A549 (cell line): Measurements from ENCODE around the gene ALDH1A3. TPM values are rescaled to one million over a fixed set of nuclear protein-coding genes. Genes with fewer than 3 reads are reported as not detected.

Experiments
- ATAC-seq, 2 experiments: fragments of 200-7000 bp in 1 of 2; fragments of >200 bp in 1 of 2; cut with Nextera tagmentation in 1 of 2; cut with Tn5 transposase in 1 of 2; 3 replicates each; pipeline versions ENCODE4 v1.8.0 to v1.9.1; 2018 to 2020; ENCODE audit warnings: mild to moderate bottlenecking in 1 of 2, moderate library complexity in 1 of 2
- CTCF ChIA-PET: fragments of 300-600 bp; sonication (Branson Sonifier 250); formaldehyde crosslinking; extraction: SDS; loops from one replicate; lab custom pipeline; 2021; ENCODE audit warnings: antibody characterized with exemption, inconsistent platforms; lab: Yijun Ruan, JAX
- POLR2A ChIA-PET: fragments of 350-600 bp; formaldehyde crosslinking; extraction: SDS; loops from one replicate; lab custom pipeline; 2021; ENCODE audit warnings: antibody characterized with exemption, inconsistent platforms; lab: Yijun Ruan, JAX
- DNase-seq, 2 experiments: peaks; one replicate each; pipeline versions ENCODE4 v3.0.0 to v3.0.0-alpha.2; 2011 to 2016; ENCODE audit warnings: low read depth in 1 of 2, low spot score in 1 of 2
- FAIRE-seq: peaks from 2 replicates; lab custom pipeline; 2011; peaks lifted over from hg19 to GRCh38; lab: Jason Lieb, UNC
- H3K27ac ChIP-seq, 2 experiments: fragments of >200 bp; sonication (Bioruptor Twin); formaldehyde crosslinking; 3 replicates each; pipeline ENCODE4 v1.5.1; 2016 to 2017
- H3K4me1 ChIP-seq: fragments of >200 bp; sonication (Bioruptor Twin); formaldehyde crosslinking; 3 replicates; pipeline ENCODE4 v1.6.1; 2016
- H3K4me2 ChIP-seq: fragments of >200 bp; sonication (Bioruptor Twin); formaldehyde crosslinking; 3 replicates; pipeline ENCODE4 v1.6.1; 2016
- H3K4me3 ChIP-seq: fragments of >200 bp; sonication (Bioruptor Twin); formaldehyde crosslinking; 3 replicates; pipeline ENCODE4 v1.5.1; 2016
- H3K9me3 ChIP-seq: fragments of >200 bp; sonication (Bioruptor Twin); formaldehyde crosslinking; 3 replicates; pipeline ENCODE4 v1.6.1; 2016
- ATOH8 ChIP-seq: fragments of 250-450 bp; sonication (Bioruptor Pico); IDR thresholded peaks from 2 replicates; pipeline ENCODE4 v1.5.0; 2020; ENCODE audit warnings: low read depth, mild to moderate bottlenecking, moderate library complexity
- CHD2 ChIP-seq: fragments of 150-350 bp; IDR thresholded peaks from 2 replicates; pipeline ENCODE4 v1.6.1; 2014; ENCODE audit warnings: low read length; ENCODE audit not compliant: partially characterized antibody
- CTCF ChIP-seq: fragments of >200 bp; sonication (Bioruptor Twin); formaldehyde crosslinking; IDR thresholded peaks from 3 replicates; pipeline ENCODE4 v1.5.1; 2016
- EHF ChIP-seq: fragments of 250-450 bp; sonication (Bioruptor Pico); IDR thresholded peaks from 2 replicates; pipeline ENCODE4 v1.5.0; 2020; ENCODE audit warnings: mild to moderate bottlenecking
- EHMT2 ChIP-seq: fragments of 200-600 bp; sonication (generic); IDR thresholded peaks from 2 replicates; pipeline ENCODE4 v1.6.1; 2016; ENCODE audit warnings: antibody characterized with exemption, low read depth, mild to moderate bottlenecking, moderate library complexity
- EP300 ChIP-seq, 2 experiments: fragments of >200 bp; sonication (Bioruptor Twin); formaldehyde crosslinking; IDR thresholded peaks; 2 replicates in 1 of 2; 3 replicates in 1 of 2; pipeline ENCODE4 v1.6.1; 2016 to 2017
- ESRRA ChIP-seq: fragments of 150-350 bp; IDR thresholded peaks from 2 replicates; pipeline ENCODE4 v1.6.1; 2014; ENCODE audit warnings: mild to moderate bottlenecking, low read length, borderline replicate concordance
- FOSB ChIP-seq: fragments of 250-450 bp; sonication (Bioruptor Pico); IDR thresholded peaks from 2 replicates; pipeline ENCODE4 v1.5.0; 2020; ENCODE audit warnings: mild to moderate bottlenecking, moderate library complexity
- GATA3 ChIP-seq: IDR thresholded peaks from 2 replicates; pipeline ENCODE4 v1.6.1; 2012; ENCODE audit warnings: borderline replicate concordance
- HMGXB4 ChIP-seq: fragments of 250-450 bp; sonication (Bioruptor Pico); IDR thresholded peaks from 2 replicates; pipeline ENCODE4 v1.5.0; 2021; ENCODE audit warnings: mild to moderate bottlenecking, moderate library complexity, borderline replicate concordance
- HOXA7 ChIP-seq: fragments of 250-450 bp; sonication (Bioruptor Pico); IDR thresholded peaks from 2 replicates; pipeline ENCODE4 v1.5.0; 2020; ENCODE audit warnings: mild to moderate bottlenecking, moderate library complexity
- HOXB13 ChIP-seq: fragments of 250-450 bp; sonication (Bioruptor Pico); IDR thresholded peaks from 2 replicates; pipeline ENCODE4 v1.5.0; 2020; ENCODE audit warnings: low read depth, mild to moderate bottlenecking, moderate library complexity
- JUN ChIP-seq, 2 experiments: fragments of >200 bp; sonication (Bioruptor Twin); formaldehyde crosslinking; IDR thresholded peaks; 2 replicates in 1 of 2; 3 replicates in 1 of 2; pipeline ENCODE4 v1.6.1; 2016 to 2017
- KDM1A ChIP-seq: fragments of 200-600 bp; sonication (generic); IDR thresholded peaks from 2 replicates; pipeline ENCODE4 v1.6.1; 2016; ENCODE audit warnings: low read depth, mild to moderate bottlenecking
- MAX ChIP-seq: IDR thresholded peaks from 2 replicates; pipeline ENCODE4 v1.6.1; 2012
- NFE2L2 ChIP-seq: fragments of 150-350 bp; conservative IDR thresholded peaks from 2 replicates; pipeline ENCODE4 v1.6.1; 2014; ENCODE audit warnings: low read length
- NR3C1 ChIP-seq: fragments of >200 bp; sonication (Bioruptor Twin); formaldehyde crosslinking; IDR thresholded peaks from 3 replicates; pipeline ENCODE4 v1.6.1; 2017
- RARB ChIP-seq: fragments of 250-450 bp; sonication (Bioruptor Pico); IDR thresholded peaks from 2 replicates; pipeline ENCODE4 v1.8.0; 2021; ENCODE audit warnings: mild to moderate bottlenecking, moderate library complexity
- RNF2 ChIP-seq: fragments of 200-600 bp; sonication (generic); IDR thresholded peaks from 2 replicates; pipeline ENCODE4 v1.6.1; 2016; ENCODE audit warnings: low read depth, mild to moderate bottlenecking, antibody characterized with exemption, moderate library complexity, borderline replicate concordance
- SMC3 ChIP-seq: fragments of >200 bp; sonication (Bioruptor Twin); formaldehyde crosslinking; IDR thresholded peaks from 3 replicates; pipeline ENCODE4 v1.6.1; 2018; ENCODE audit warnings: inconsistent platforms
- USF2 ChIP-seq: fragments of 450-650 bp; IDR thresholded peaks from 2 replicates; pipeline ENCODE4 v1.6.1; 2014; ENCODE audit warnings: antibody characterized with exemption
- ZC3H11A ChIP-seq: fragments of 450-650 bp; IDR thresholded peaks from 2 replicates; pipeline ENCODE4 v1.6.1; 2014; ENCODE audit warnings: antibody characterized with exemption, mild to moderate bottlenecking
- WGBS: methylation state at CpG from one replicate; pipeline ENCODE4 v1.1.6; 2017; ENCODE audit errors: missing lambda C conversion rate; 5-methylcytosine and 5-hydroxymethylcytosine counted together
- polyA plus RNA-seq, 4 experiments: library from polyadenylated mRNA; depleted of rRNA in 3 of 4; stranded (reverse); fragments of >200 nt; fragmentation: RNase III in 1 of 4; extraction: RNeasy Plus Mini Kit Qiagen cat#74134 plus additional on column Dnase treatment in 1 of 4; gene quantifications; 2 replicates in 3 of 4; 3 replicates in 1 of 4; pipeline ENCODE4 v1.2.3, GENCODE V29; 2011 to 2017

The ALDH1A3 gene
- polyA plus RNA-seq, 2 of the 4 experiments (the other 2 are of a cell fraction) = 11.5 to 11.9 TPM

- TF ChIP-seq CHD2 = no peak
- no peak for TF ChIP-seq FOSB (CRISPR knock-in tag)
- POLR2A ChIA-PET = no interaction called here
- no peak for DNase-seq
- no peak for FAIRE-seq
- H3K4me1 ChIP-seq = peaks cover 11% of the 10 kb centered on the region
- no peak overlapping the region for H3K4me2 ChIP-seq
- CTCF ChIA-PET = interaction anchor here (0.6 to 23.2 kb wide), 5 partner anchors 34 to 278 kb away, joined by 3 to 950 read pairs (median 5); no protein-coding TSS in a partner anchor
- H3K9me3 ChIP-seq = no peaks in the 10 kb centered on the region
- 88% methylated on average over 4 of the region's 5 CpGs for WGBS
- H3K27ac ChIP-seq = no peak overlapping the region
- no peak for ATAC-seq
- no peak overlapping the region for H3K4me3 ChIP-seq
Measured at GRCh38 chr15:100923902-100924301, 44.3 kb downstream of the ALDH1A3 start.

- 92% methylated on average over 11 of the region's 11 CpGs for WGBS
- FAIRE-seq (no peak), DNase-seq (no peak), ATAC-seq (no peak)
- no peaks in the 10 kb centered on the region for H3K9me3 ChIP-seq
- POLR2A ChIA-PET = no interaction called here
- no peak overlapping the region for H3K27ac ChIP-seq
- peaks cover 11% of the 10 kb centered on the region for H3K4me1 ChIP-seq
- TF ChIP-seq USF2 (no peak), RARB (CRISPR knock-in tag) (no peak), CTCF (no peak), HOXB13 (no peak), GATA3 (no peak), HMGXB4 (CRISPR knock-in tag) (no peak), MAX (no peak), NFE2L2 (no peak), ATOH8 (CRISPR knock-in tag) (no peak), KDM1A (no peak), HOXA7 (no peak), FOSB (CRISPR knock-in tag) (no peak), EP300 (IDR thresholded peaks at IDR 0.05) (no peak), ZC3H11A (no peak), EHMT2 (no peak), SMC3 (no peak), NR3C1 (no peak), RNF2 (no peak)
- no peak overlapping the region for H3K4me2 ChIP-seq
- CTCF ChIA-PET = interaction anchor here (0.6 to 23.2 kb wide), 3 partner anchors 58 to 278 kb away, joined by 3 to 950 read pairs (median 5); no protein-coding TSS in a partner anchor
- H3K4me3 ChIP-seq = no peak overlapping the region
Measured at GRCh38 chr15:100924436-100924835, 44.8 kb downstream of the ALDH1A3 start.

- no peak overlapping the region for H3K27ac ChIP-seq
Measured at GRCh38 chr15:100925480-100925879, 45.8 kb downstream of the ALDH1A3 start.

More at GRCh38 chr15:100925480-100925879, 45.8 kb downstream of the ALDH1A3 start:
- FAIRE-seq (no peak), ATAC-seq (no peak), DNase-seq (no peak)
- ChIA-PET CTCF (interaction anchor here (23.2 kb wide), 1 partner anchor 80 kb away, joined by 950 read pairs; no protein-coding TSS in a partner anchor), POLR2A (no interaction called here)
- Histone ChIP-seq H3K9me3 (no peaks in the 10 kb centered on the region), H3K4me2 (no peak overlapping the region), H3K4me1 (peaks cover 6% of the 10 kb centered on the region), H3K4me3 (no peak overlapping the region)
- WGBS = 89% methylated on average over 8 of the region's 8 CpGs
- TF ChIP-seq ATOH8 (CRISPR knock-in tag) (no peak), NR3C1 (no peak), EHF (CRISPR knock-in tag) (no peak), RARB (CRISPR knock-in tag) (no peak), ESRRA (no peak), JUN (IDR thresholded peaks at IDR 0.05) (no peak)
